GM21529 (cell line): ENCODE data around the gene HMCN1.

Experiments
- ATAC-seq: cut with Tn5 transposase; IDR thresholded peaks from one replicate; pipeline ENCODE4 v1.9.1; 2021; ENCODE audit not compliant: unreplicated experiment

Gene HMCN1

GRCh38 chr1:186002406-186002805 lies 268.2 kb downstream of the HMCN1 start:
- ATAC-seq, result no peak

GRCh38 chr1:186009039-186009737 lies 275.0 kb downstream of the HMCN1 start:
- no peak for ATAC-seq

- ATAC-seq, result no peak
Observed at GRCh38 chr1:186014370-186015037, 280.3 kb downstream of the HMCN1 start.

- ATAC-seq, result no peak
Observed at GRCh38 chr1:186016856-186017255, 282.7 kb downstream of the HMCN1 start.

GRCh38 chr1:186022184-186022583 lies 288.0 kb downstream of the HMCN1 start:
- no peak for ATAC-seq

- no peak for ATAC-seq
Observed at GRCh38 chr1:186026946-186027345, 292.8 kb downstream of the HMCN1 start.

GRCh38 chr1:186027621-186028020 lies 293.4 kb downstream of the HMCN1 start:
- ATAC-seq, result no peak

GRCh38 chr1:186030453-186030852 lies 296.3 kb downstream of the HMCN1 start:
- ATAC-seq, result no peak

- ATAC-seq, result no peak
Observed at GRCh38 chr1:186033847-186034271, 299.7 kb downstream of the HMCN1 start.

- ATAC-seq, result no peak
Observed at GRCh38 chr1:186042230-186042629, 308.0 kb downstream of the HMCN1 start.

GRCh38 chr1:186043296-186043695 lies 309.1 kb downstream of the HMCN1 start:
- ATAC-seq, result no peak

GRCh38 chr1:186044079-186044685 lies 310.0 kb downstream of the HMCN1 start:
- ATAC-seq, result no peak

- no peak for ATAC-seq
Observed at GRCh38 chr1:186046437-186047211, 312.4 kb downstream of the HMCN1 start.

- ATAC-seq, result no peak
Observed at GRCh38 chr1:186050360-186050759, 316.2 kb downstream of the HMCN1 start.

- no peak for ATAC-seq
Observed at GRCh38 chr1:186054003-186054402, 319.8 kb downstream of the HMCN1 start.

GRCh38 chr1:186054932-186055331 lies 320.7 kb downstream of the HMCN1 start:
- no peak for ATAC-seq

- ATAC-seq, result no peak
Observed at GRCh38 chr1:186055846-186056245, 321.7 kb downstream of the HMCN1 start.

GRCh38 chr1:186057086-186057485 lies 322.9 kb downstream of the HMCN1 start:
- ATAC-seq, result no peak

- no peak for ATAC-seq
Observed at GRCh38 chr1:186059311-186059710, 325.1 kb downstream of the HMCN1 start.

GRCh38 chr1:186059752-186060151 lies 325.6 kb downstream of the HMCN1 start:
- no peak for ATAC-seq

- no peak for ATAC-seq
Observed at GRCh38 chr1:186060226-186060625, 326.0 kb downstream of the HMCN1 start.
